Endothelial cell of umbilical vein (primary cell): Measurements from ENCODE around the gene SMARCAL1.

ENCODE experiments used
- CTCF ChIP-seq, 2 donors: IDR thresholded peaks; 1 replicate in 1 of 2; 2 replicates in 1 of 2; pipeline ENCODE4 v1.5.1; 2011; ENCODE audit warnings: low read length in 2 of 2, mild to moderate bottlenecking in 2 of 2, moderate library complexity in 2 of 2, control low read depth in 1 of 2, inconsistent platforms in 1 of 2, low read depth in 1 of 2; ENCODE audit not compliant: insufficient read depth in 1 of 2; ENCODE audit errors: extremely low read depth in 1 of 2
- EZH2 ChIP-seq: IDR thresholded peaks from 2 replicates; pipeline ENCODE4 v1.6.1; 2012; ENCODE audit warnings: borderline replicate concordance, low read depth, mild to moderate bottlenecking, moderate library complexity, low read length, inconsistent platforms; ENCODE audit not compliant: severe bottlenecking
- POLR2AphosphoS5 ChIP-seq: IDR thresholded peaks from 2 replicates; pipeline ENCODE4 v1.6.1; 2012; ENCODE audit warnings: low read depth, mild to moderate bottlenecking, control low read depth, low read length, moderate library complexity; ENCODE audit not compliant: insufficient read depth

- TF ChIP-seq POLR2AphosphoS5, result no peak
- TF ChIP-seq CTCF (IDR thresholded peaks at IDR 0.05; ENCODE audit: extremely low read depth in 1 of 2, insufficient read depth in 1 of 2, low read depth in 1 of 2, low read length in 2 of 2), result no peak
- TF ChIP-seq EZH2, result no peak
Measured at GRCh38 chr2:216474925-216475670, 62.8 kb downstream of the SMARCAL1 start.
